Muscle layer of duodenum (tissue), 2 donors: ENCODE data around the gene USP8.
"Not testable (repeated sequence)": the region's sequence is repeated elsewhere in the genome, so short reads cannot be mapped to it uniquely, and the experiment has no call there.

Source experiments
- H3K27ac ChIP-seq: one replicate; pipeline ENCODE4 v1.7.0; 2013; ENCODE audit warnings: mild to moderate bottlenecking, low read length
- H3K27me3 ChIP-seq: one replicate; pipeline ENCODE4 v1.7.0; 2013; ENCODE audit warnings: low read depth, mild to moderate bottlenecking, control low read depth, low read length
- H3K36me3 ChIP-seq, 2 donors: one replicate each; pipeline ENCODE4 v1.7.0; 2013; ENCODE audit warnings: low read length in 2 of 2, control low read depth in 1 of 2, mild to moderate bottlenecking in 1 of 2; ENCODE audit not compliant: insufficient read depth in 2 of 2, control insufficient read depth in 1 of 2
- H3K4me1 ChIP-seq, 2 donors: one replicate each; pipeline ENCODE4 v1.7.0; 2013; ENCODE audit warnings: low read length in 2 of 2, mild to moderate bottlenecking in 2 of 2, control low read depth in 1 of 2, moderate library complexity in 1 of 2; ENCODE audit not compliant: insufficient read depth in 2 of 2, control insufficient read depth in 1 of 2
- H3K4me3 ChIP-seq, 2 donors: one replicate each; pipeline ENCODE4 v1.7.0; 2013; ENCODE audit warnings: low read length in 2 of 2, low read depth in 1 of 2, mild to moderate bottlenecking in 1 of 2
- H3K9me3 ChIP-seq, 2 donors: one replicate each; pipeline ENCODE4 v1.7.0; 2013; ENCODE audit warnings: low read length in 2 of 2, control low read depth in 1 of 2, mild to moderate bottlenecking in 1 of 2; ENCODE audit not compliant: control insufficient read depth in 1 of 2
- donor health status: healthy.

USP8 gene

GRCh38 chr15:50458348-50459112, 34.3 kb downstream of the USP8 start:
- peaks cover 0 to 4% of the 10 kb centered on the region in 2 donors for H3K4me1 ChIP-seq
- no peak overlapping the region for H3K27ac ChIP-seq
- H3K36me3 ChIP-seq: peaks cover 11 to 24% of the 10 kb centered on the region in 2 donors
- H3K27me3 ChIP-seq: no peaks in the 10 kb centered on the region
- H3K4me3 ChIP-seq: no peak overlapping the region
- H3K9me3 ChIP-seq: no peaks in the 10 kb centered on the region

DNA sequence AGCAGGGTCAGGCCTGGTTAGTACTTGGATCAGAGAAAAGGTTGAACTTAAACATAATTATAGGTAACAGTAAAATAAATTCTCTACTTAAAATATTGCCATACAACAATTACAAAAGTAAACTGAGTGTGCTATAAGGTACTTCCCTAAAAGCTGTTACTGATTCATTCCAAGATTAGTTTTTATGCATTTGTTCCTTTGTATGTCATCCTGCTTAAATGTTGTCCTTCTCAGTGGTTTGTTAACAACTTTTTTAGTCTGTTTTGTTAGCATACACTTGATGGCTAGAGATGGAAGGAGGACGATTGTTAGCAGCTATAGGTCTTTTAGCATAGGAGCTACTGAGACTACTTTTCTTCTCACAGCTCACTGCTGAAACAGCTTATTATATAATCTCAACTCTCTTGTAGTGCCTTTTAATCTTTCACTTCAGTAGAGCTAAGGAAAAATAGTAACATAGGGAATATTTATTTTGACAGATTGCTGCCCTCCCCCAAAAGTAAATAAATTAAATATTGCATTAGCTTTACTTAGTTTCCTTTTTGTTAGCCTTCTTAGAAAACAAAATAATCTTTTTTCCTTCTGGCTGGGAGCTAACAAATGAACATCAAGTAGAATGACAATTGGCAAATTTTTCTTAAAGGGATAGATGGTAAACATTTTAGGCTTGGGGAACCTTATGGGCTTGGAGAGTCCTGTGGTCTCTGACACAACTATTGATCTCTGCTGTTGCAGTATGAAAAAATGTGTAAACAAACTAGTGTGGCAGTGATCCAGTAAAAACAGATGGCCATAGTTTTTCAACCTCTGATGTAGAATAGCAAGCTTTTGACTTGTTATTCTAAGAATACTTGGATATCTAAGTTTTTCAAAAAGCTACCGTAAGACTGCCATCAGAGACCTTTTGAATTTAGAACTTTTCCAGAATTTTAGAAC, 39.5 kb downstream of the USP8 start:
- Histone ChIP-seq H3K4me3 (no peak overlapping the region), H3K9me3 (no peaks in the 10 kb centered on the region), H3K27ac (no peak overlapping the region), H3K27me3 (no peaks in the 10 kb centered on the region), H3K36me3 (peaks cover 3 to 11% of the 10 kb centered on the region in 2 donors), H3K4me1 (peaks cover 0 to 4% of the 10 kb centered on the region in 2 donors)

DNA sequence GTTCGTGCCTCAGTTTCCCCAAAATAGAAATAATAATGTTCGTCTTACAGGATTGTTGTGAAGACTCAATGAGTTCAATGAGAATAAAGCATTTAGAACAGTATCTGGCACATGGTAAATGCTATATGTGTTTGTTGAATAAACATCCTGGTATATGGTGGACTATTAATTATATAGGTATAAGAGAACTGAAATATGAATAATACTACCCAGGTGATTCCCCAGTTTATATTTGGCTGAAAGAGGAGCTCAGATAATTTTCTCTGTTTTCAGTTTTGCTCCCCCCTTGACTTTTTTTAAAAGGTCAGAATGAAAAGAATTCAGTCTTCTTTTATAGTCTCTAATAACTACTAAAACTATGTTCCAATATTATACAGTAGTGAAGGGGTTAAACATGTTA, 46.9 kb downstream of the USP8 start:
- peaks cover 16 to 34% of the 10 kb centered on the region in 2 donors for H3K36me3 ChIP-seq
- H3K4me1 ChIP-seq: no peaks in the 10 kb centered on the region
- H3K9me3 ChIP-seq: no peaks in the 10 kb centered on the region
- H3K4me3 ChIP-seq: no peak overlapping the region
- H3K27ac ChIP-seq: no peak overlapping the region
- no peaks in the 10 kb centered on the region for H3K27me3 ChIP-seq

DNA sequence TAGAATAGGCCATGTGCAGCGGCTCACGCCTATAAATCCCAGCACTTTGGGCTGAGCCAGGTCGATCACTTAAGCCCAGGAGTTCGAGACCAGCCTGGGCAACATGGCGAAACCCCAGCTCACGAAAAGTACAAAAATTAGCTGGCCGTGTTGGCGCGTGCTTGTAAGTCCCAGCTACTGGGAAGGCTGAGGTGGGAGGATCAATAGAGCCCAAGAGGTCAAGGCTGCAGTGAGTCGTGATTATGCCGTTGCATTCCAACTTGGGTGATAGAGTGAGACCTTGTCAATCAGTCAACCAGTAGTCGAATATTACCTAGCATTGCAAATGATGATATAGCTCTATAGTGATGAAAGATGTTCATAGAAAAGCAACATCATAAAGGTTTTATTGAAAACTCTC, 51.9 kb downstream of the USP8 start:
- no peaks in the 10 kb centered on the region for H3K27me3 ChIP-seq
- H3K4me3 ChIP-seq: no peak overlapping the region
- no peaks in the 10 kb centered on the region for H3K9me3 ChIP-seq
- no peak overlapping the region for H3K27ac ChIP-seq
- H3K4me1 ChIP-seq: no peaks in the 10 kb centered on the region
- peaks cover 28 to 69% of the 10 kb centered on the region in 2 donors for H3K36me3 ChIP-seq

DNA sequence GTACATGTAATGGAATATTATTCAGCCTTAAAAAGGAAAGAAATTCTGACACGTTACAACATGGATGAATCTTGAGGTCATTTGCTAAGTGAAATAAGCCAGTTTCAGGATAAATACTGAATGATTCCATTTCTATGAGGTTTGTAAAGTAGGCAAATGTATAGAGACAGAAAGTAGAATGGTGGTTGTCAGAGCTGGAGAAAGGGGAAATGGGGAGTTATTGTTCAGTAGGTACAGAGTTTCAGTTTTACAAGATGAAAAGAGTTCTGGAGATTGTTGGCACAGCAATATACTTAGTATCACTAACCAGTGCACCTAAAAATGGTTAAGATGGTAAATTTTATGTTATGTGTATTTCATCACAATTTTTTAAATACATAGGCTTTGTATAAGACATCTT, 60.6 kb downstream of the USP8 start:
- Histone ChIP-seq H3K27me3 (no peaks in the 10 kb centered on the region), H3K36me3 (peaks cover 33 to 59% of the 10 kb centered on the region in 2 donors), H3K4me3 (no peak overlapping the region), H3K27ac (no peak overlapping the region), H3K9me3 (no peaks in the 10 kb centered on the region), H3K4me1 (no peaks in the 10 kb centered on the region)

GRCh38 chr15:50485389-50485788, 61.2 kb downstream of the USP8 start:
- peaks cover 34 to 59% of the 10 kb centered on the region in 2 donors for H3K36me3 ChIP-seq
- H3K4me3 ChIP-seq: no peak overlapping the region
- no peaks in the 10 kb centered on the region for H3K9me3 ChIP-seq
- no peak overlapping the region for H3K27ac ChIP-seq
- no peaks in the 10 kb centered on the region for H3K4me1 ChIP-seq
- H3K27me3 ChIP-seq: no peaks in the 10 kb centered on the region

- Histone ChIP-seq H3K4me3 (no peak overlapping the region), H3K36me3 (peaks cover 35 to 60% of the 10 kb centered on the region in 2 donors), H3K27me3 (no peaks in the 10 kb centered on the region), H3K4me1 (no peaks in the 10 kb centered on the region), H3K9me3 (no peaks in the 10 kb centered on the region), H3K27ac (no peak overlapping the region)
These were observed 63.1 kb downstream of the USP8 start for GRCh38 chr15:50487287-50487686.

GRCh38 chr15:50493625-50494024, 69.4 kb downstream of the USP8 start:
- no peak overlapping the region for H3K4me3 ChIP-seq

GRCh38 chr15:50494547-50494946, 70.3 kb downstream of the USP8 start:
- H3K27ac ChIP-seq, H3K4me1 ChIP-seq, H3K9me3 ChIP-seq, H3K27me3 ChIP-seq, H3K4me3 ChIP-seq: not testable (repeated sequence)
- peaks cover 68 to 89% of the 10 kb centered on the region in 2 donors for H3K36me3 ChIP-seq

More at GRCh38 chr15:50493625-50494024, 69.4 kb downstream of the USP8 start:
- Histone ChIP-seq H3K4me1 (no peaks in the 10 kb centered on the region), H3K9me3 (no peaks in the 10 kb centered on the region), H3K36me3 (peaks cover 59 to 81% of the 10 kb centered on the region in 2 donors), H3K27ac (no peak overlapping the region), H3K27me3 (no peaks in the 10 kb centered on the region)

GRCh38 chr15:50496692-50497091, 72.5 kb downstream of the USP8 start:
- no peaks in the 10 kb centered on the region for H3K27me3 ChIP-seq
- no peak overlapping the region for H3K4me3 ChIP-seq
- H3K36me3 ChIP-seq: peaks cover 69 to 89% of the 10 kb centered on the region in 2 donors
- H3K9me3 ChIP-seq: no peaks in the 10 kb centered on the region
- H3K4me1 ChIP-seq: no peaks in the 10 kb centered on the region
- H3K27ac ChIP-seq: no peak overlapping the region

DNA sequence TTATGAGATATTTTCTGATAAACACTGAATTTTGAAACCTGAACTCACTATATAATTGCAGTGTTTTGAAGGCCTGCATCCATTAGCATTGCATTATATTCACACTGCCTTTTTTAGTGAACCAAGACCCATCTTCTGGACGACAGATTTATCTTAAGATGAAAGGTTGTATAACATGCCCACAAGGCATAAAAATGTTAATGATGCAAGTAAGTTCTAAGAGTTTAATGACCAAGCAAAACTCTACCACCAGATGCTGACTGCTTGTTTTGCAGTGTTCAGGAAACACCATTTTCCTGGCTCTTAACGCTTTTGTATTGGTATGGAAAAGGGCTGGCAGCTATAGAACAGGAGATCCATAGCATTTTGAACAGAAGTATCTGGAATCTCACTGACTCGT, 76.1 kb downstream of the USP8 start:
- Histone ChIP-seq H3K9me3 (no peaks in the 10 kb centered on the region), H3K4me1 (no peaks in the 10 kb centered on the region), H3K36me3 (peaks cover 57 to 72% of the 10 kb centered on the region in 2 donors), H3K27ac (no peak overlapping the region), H3K4me3 (no peak overlapping the region), H3K27me3 (no peaks in the 10 kb centered on the region)
